OCI-LY7 (cell line): Measurements from ENCODE around the gene WIPF3. TPM values are rescaled to one million over a fixed set of nuclear protein-coding genes. Genes with fewer than 3 reads are reported as not detected.

Experiments
- BruUV-seq: library from RNA; stranded (reverse); fragments of 400-500 nt; replicated peaks from 2 replicates; lab custom pipeline; 2021; lab: Mats Ljungman, UMichigan
- CTCF ChIA-PET: fragments of 300-600 bp; sonication (Branson Sonifier 250); formaldehyde crosslinking; loops from one replicate; lab custom pipeline; 2022; ENCODE audit warnings: antibody characterized with exemption; ENCODE audit not compliant: unreplicated experiment; lab: Charles Lee
- POLR2A ChIA-PET: fragments of 300-600 bp; sonication (Branson Sonifier 250); formaldehyde crosslinking; loops from one replicate; lab custom pipeline; 2022; ENCODE audit warnings: antibody characterized with exemption; lab: Charles Lee
- DNase-seq: peaks from one replicate; pipeline ENCODE4 v3.0.0-alpha.2; 2015; ENCODE audit warnings: low spot score
- H2AFZ ChIP-seq: fragments of 200-600 bp; sonication (generic), shearing (Covaris generic); 2 replicates; pipeline ENCODE4 v1.6.1; 2014; ENCODE audit warnings: mild to moderate bottlenecking, antibody characterized with exemption, low read length, moderate library complexity
- H3K27ac ChIP-seq: fragments of 200-600 bp; sonication (generic); 2 replicates; pipeline ENCODE4 v1.5.1; 2014; ENCODE audit warnings: mixed run types, low read depth, mild to moderate bottlenecking, moderate library complexity, low read length, inconsistent platforms; ENCODE audit not compliant: poor library complexity, severe bottlenecking
- H3K36me3 ChIP-seq: fragments of 200-600 bp; sonication (generic); 2 replicates; pipeline ENCODE4 v1.6.1; 2014; ENCODE audit warnings: mild to moderate bottlenecking, antibody characterized with exemption, low read length, moderate library complexity, mixed read lengths; ENCODE audit not compliant: insufficient read depth
- H3K4me1 ChIP-seq: fragments of 200-600 bp; sonication (generic); 2 replicates; pipeline ENCODE4 v1.5.1; 2014; ENCODE audit warnings: mild to moderate bottlenecking, low read length; ENCODE audit not compliant: insufficient read depth, poor library complexity, severe bottlenecking
- H3K4me2 ChIP-seq: fragments of 200-600 bp; sonication (generic); 2 replicates; pipeline ENCODE4 v1.6.1; 2014; ENCODE audit warnings: mild to moderate bottlenecking, low read length
- H3K4me3 ChIP-seq: fragments of 200-600 bp; sonication (generic); 2 replicates; pipeline ENCODE4 v1.5.1; 2014; ENCODE audit warnings: mild to moderate bottlenecking, low read depth, low read length; ENCODE audit not compliant: poor library complexity, severe bottlenecking
- H3K79me2 ChIP-seq: fragments of 200-600 bp; sonication (generic); 2 replicates; pipeline ENCODE4 v1.6.1; 2016; ENCODE audit warnings: low read depth, mild to moderate bottlenecking, low read length, moderate library complexity, mixed read lengths; ENCODE audit not compliant: insufficient read depth
- H3K9me2 ChIP-seq: fragments of 200-600 bp; sonication (generic); 2 replicates; pipeline ENCODE4 v1.6.1; 2016; ENCODE audit warnings: mild to moderate bottlenecking, low read length, mixed read lengths; ENCODE audit not compliant: insufficient read depth
- H3K9me3 ChIP-seq: fragments of 200-600 bp; sonication (generic); 2 replicates; pipeline ENCODE4 v1.6.1; 2014; ENCODE audit warnings: mild to moderate bottlenecking, mixed run types, low read length, mixed read lengths
- H4K20me1 ChIP-seq: fragments of 200-600 bp; sonication (generic); 2 replicates; pipeline ENCODE4 v1.6.1; 2014; ENCODE audit warnings: mild to moderate bottlenecking, antibody characterized with exemption, low read length, moderate library complexity, mixed read lengths; ENCODE audit not compliant: insufficient read depth
- CTCF ChIP-seq: fragments of 200-600 bp; sonication (generic); conservative IDR thresholded peaks from 2 replicates; pipeline ENCODE4 v1.5.1; 2014; ENCODE audit warnings: mild to moderate bottlenecking, antibody characterized with exemption, low read length, moderate library complexity, mixed read lengths
- EZH2phosphoT487 ChIP-seq: fragments of 200-600 bp; sonication (generic); IDR thresholded peaks from 2 replicates; pipeline ENCODE4 v1.6.1; 2018; ENCODE audit warnings: low read depth, borderline replicate concordance, mild to moderate bottlenecking, mixed run types, antibody characterized with exemption, low read length, moderate library complexity, mixed read lengths
- intact Hi-C: fragments of 100-400 bp; cut with micrococcal nuclease; formaldehyde crosslinking; loops from one replicate; pipeline ENCODE4 v1.10.0; 2022; ENCODE audit not compliant: unreplicated experiment
- total RNA-seq, 2 experiments: library from RNA; depleted of rRNA in 1 of 2; stranded (reverse); fragments of >200 nt in 1 of 2; shearing (Covaris generic) in 1 of 2; gene quantifications; 2 replicates each; pipeline ENCODE4 v1.2.3, GENCODE V29; 2014 to 2022

Gene WIPF3
- total RNA-seq, 2 experiments from 2014 or later = not detected

GRCh38 chr7:29871787-29872398 lies 65.6 kb downstream of the WIPF3 start:
- ChIA-PET CTCF (no interaction called here), POLR2A (no interaction called here)
- Histone ChIP-seq H3K9me2 (no peaks in the 10 kb centered on the region), H3K9me3 (no peaks in the 10 kb centered on the region), H3K4me2 (no peak overlapping the region), H3K27ac (no peak overlapping the region), H3K36me3 (no peaks in the 10 kb centered on the region), H2AFZ (no peak overlapping the region), H3K79me2 (no peaks in the 10 kb centered on the region), H4K20me1 (no peaks in the 10 kb centered on the region), H3K4me1 (no peaks in the 10 kb centered on the region), H3K4me3 (no peak overlapping the region)
- BruUV-seq = no TSS peak
- TF ChIP-seq EZH2phosphoT487 (no peak), CTCF (no peak)
- DNase-seq = no peak
- intact Hi-C loops = no loop called here

GRCh38 chr7:29873644-29874294 lies 67.5 kb downstream of the WIPF3 start:
- no peaks in the 10 kb centered on the region for H3K79me2 ChIP-seq

More at GRCh38 chr7:29873644-29874294, 67.5 kb downstream of the WIPF3 start:
- Histone ChIP-seq H3K9me2 (no peaks in the 10 kb centered on the region), H3K4me1 (no peaks in the 10 kb centered on the region), H3K27ac (no peak overlapping the region), H3K36me3 (no peaks in the 10 kb centered on the region), H3K4me2 (no peak overlapping the region), H4K20me1 (no peaks in the 10 kb centered on the region), H3K4me3 (no peak overlapping the region), H2AFZ (no peak overlapping the region), H3K9me3 (no peaks in the 10 kb centered on the region)
- no peak for DNase-seq
- TF ChIP-seq EZH2phosphoT487 = no peak
- TF ChIP-seq CTCF = no peak
- no TSS peak for BruUV-seq
- ChIA-PET POLR2A (interaction anchor here (0.6 kb wide), 1 partner anchor 48 kb away, joined by 3 read pairs; no protein-coding TSS in a partner anchor), CTCF (no interaction called here)
- intact Hi-C loops = no loop called here
